D721Med (cell line): Measurements from ENCODE around the gene ITGAV.

Source experiments
- DNase-seq: peaks from one replicate; pipeline ENCODE4 v3.0.0; 2011; ENCODE audit warnings: low spot score; ENCODE audit not compliant: insufficient read length
- FAIRE-seq: peaks from 2 replicates; lab custom pipeline; 2011; peaks lifted over from hg19 to GRCh38; lab: Jason Lieb, UNC
- CTCF ChIP-seq: IDR thresholded peaks from 2 replicates; pipeline ENCODE4 v1.5.1; 2012; ENCODE audit warnings: mild to moderate bottlenecking, control low read depth; ENCODE audit not compliant: insufficient read depth; ENCODE audit errors: missing control alignments

Gene ITGAV

GRCh38 chr2:186594001-186594722 lies 4.3 kb downstream of the ITGAV start:
- no peak for TF ChIP-seq CTCF
- no peak for DNase-seq
- FAIRE-seq, result no peak

DNA sequence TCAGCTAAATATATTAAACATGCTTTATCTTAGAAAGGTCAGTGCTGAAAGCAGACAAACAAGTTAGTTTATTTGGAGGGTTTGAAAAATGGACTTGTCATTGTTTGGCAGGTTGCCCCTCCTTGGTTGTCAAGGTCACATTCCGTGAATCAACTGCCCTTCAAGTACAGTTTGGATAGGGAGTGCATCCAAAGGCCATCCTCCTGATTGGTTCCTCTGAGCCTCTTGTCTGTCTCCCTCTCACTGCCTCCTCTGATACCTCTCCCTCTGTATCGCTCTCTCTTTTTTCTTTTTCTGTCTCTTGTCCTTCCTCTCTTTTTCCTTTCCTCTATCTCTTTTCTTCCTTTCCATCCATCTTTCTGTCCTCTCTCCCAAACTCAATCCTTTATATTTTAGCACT lies 5.4 kb downstream of the ITGAV start:
- TF ChIP-seq CTCF, result no peak
- FAIRE-seq (no peak), DNase-seq (no peak)

DNA sequence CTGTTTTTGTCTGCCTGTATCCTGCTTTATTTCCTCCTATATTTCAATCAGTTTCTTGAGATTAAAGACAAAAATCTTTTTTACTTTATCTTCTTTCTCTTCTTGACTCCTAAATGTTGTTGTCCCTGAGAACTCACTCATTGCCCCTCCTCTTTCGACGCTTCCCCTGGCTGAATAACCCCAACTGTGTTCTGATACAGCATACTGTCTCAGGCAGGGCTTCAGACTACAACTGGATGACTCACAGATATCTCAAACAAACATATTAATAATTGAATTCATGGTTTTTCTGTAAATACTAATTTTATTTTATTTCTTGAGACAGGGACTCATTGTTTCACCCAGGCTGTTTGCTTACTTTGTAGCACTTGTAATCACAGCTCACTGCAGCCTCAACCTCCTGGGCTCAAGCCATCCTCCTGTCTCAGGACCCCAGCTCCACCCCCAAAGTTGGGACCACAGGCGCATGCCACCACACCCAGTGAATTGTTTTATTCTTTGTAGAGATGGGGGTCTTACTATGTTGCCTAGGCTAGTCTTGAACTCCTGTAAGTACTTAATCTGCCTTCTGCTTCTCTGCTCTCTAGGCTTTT lies 9.4 kb downstream of the ITGAV start:
- no peak for TF ChIP-seq CTCF
- no peak for DNase-seq

DNA sequence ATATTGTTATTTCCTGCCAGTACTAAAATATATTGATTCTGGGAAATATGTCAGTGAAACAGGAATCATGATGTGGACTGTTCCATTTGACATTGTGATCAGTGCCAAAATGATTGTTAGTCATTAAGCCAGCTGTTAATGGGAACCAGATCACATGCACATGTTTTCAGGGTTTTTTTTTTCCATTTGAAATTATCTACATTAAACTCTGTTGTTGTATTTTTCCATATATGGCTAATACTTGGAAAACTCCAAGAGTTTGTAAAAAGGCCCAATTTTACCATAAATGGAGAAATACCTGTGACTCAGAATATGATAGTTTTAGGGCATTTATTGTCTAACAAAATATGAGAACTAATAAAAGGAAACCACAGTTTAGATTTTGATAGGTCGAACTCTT lies 13.4 kb downstream of the ITGAV start:
- no peak for FAIRE-seq
- no peak for DNase-seq
- no peak for TF ChIP-seq CTCF

More for the DNA sequence above, 9.4 kb downstream of the ITGAV start:
- FAIRE-seq, result no peak

GRCh38 chr2:186605041-186605440 lies 15.2 kb downstream of the ITGAV start:
- DNase-seq (no peak), FAIRE-seq (no peak)
- no peak for TF ChIP-seq CTCF

- FAIRE-seq (no peak), DNase-seq (no peak)
- no peak for TF ChIP-seq CTCF
Measured at GRCh38 chr2:186607660-186608324, 17.9 kb downstream of the ITGAV start.

DNA sequence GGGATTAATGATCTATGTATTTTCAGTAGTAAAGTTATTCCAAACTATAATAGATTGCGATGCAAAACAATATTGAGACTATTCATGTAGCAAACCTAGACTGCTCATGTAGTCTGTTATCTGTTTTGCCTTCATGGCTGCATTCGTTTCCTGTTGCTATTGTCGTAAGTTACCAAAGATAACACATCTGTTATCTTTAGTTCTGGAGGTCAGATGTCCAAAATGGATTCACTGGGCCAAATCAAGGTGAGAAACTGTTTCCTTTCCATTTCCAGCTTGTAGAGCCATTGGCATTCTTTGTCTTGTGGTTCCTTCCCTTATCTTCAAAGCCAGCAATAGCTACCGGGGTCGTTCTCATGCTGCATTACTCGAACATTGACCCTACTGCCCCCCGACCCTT lies 20.9 kb downstream of the ITGAV start:
- TF ChIP-seq CTCF, result no peak
- DNase-seq, result no peak
- FAIRE-seq, result no peak
